NCI-H2196 treated with DMSO at 0.1 percent for 48 hours (cell line): ENCODE results near the gene HOXC10.

Experiments used
- DNase-seq: peaks from one replicate; lab custom pipeline; 2025; ENCODE audit not compliant: unreplicated experiment; lab: John Stamatoyannopoulos, UW

Gene HOXC10

DNA sequence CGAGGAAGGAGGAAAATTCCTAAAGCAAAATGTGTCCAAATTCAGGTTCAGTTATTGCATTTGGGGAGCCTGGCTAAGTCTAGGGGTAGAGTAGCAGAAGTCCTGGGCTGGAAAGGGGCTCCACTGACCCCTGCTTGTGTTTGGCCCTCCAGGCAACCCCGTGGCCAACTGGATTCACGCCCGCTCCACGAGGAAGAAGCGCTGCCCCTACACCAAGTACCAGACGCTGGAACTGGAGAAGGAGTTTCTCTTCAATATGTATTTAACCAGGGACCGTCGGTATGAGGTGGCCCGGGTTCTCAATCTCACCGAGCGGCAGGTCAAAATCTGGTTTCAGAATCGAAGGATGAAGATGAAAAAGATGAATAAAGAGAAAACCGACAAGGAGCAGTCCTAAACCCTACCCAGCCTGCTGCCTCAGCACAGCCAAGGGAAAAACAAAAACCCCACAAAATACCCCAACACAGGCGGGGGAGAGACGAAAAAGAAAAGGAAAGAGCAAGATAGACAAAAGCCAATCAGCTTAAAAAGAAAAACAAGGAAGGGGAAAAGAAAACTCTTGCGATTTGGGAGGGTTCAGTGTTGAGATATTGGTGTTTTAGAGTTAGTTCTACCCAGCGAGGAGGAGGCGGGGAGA lies 17.4 kb downstream of the HOXC10 start:
- DNase-seq, result no peak

DNA sequence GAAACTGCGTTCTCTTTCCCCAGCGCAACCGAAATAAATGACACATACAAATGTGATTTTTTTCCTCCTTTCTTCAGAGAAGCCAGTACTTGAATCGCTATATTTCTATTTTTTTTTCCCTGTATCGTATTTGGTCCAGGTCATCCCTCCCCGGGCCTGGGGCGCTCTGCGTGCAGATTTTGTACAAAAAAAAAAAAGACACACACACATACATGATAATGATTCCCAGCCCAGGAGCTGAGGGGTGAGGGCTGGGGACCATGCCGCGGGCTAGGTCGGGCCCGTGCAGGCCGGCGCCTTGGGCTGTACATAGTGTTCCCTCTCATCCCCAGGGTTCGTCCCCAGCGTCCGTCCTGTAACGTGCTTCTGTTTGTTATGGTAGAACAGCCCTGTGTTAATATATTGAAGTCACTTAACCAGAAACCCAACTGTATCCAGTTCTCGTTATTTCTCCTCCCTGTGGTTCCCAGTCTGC lies 18.0 kb downstream of the HOXC10 start:
- DNase-seq, result no peak

DNA sequence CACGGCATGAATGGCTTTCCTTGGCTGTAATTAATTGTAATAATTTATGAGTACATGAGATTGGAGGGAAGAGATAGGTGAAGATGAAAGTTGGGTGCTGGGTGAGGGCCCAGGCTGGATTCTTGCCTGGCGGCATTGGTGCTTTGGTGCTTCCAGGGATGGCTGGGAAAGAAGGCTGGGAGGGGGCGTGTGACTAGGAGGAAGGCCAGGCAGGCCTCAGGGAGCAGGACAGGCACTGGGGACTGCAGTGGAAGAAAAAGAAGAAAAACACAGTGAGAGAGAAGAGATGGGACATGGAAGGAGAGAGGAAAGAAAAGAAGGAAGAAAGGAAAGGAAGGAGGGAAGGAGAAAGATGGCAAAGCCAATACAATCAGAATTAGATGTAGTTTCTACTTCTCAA lies 18.7 kb downstream of the HOXC10 start:
- no peak for DNase-seq

DNA sequence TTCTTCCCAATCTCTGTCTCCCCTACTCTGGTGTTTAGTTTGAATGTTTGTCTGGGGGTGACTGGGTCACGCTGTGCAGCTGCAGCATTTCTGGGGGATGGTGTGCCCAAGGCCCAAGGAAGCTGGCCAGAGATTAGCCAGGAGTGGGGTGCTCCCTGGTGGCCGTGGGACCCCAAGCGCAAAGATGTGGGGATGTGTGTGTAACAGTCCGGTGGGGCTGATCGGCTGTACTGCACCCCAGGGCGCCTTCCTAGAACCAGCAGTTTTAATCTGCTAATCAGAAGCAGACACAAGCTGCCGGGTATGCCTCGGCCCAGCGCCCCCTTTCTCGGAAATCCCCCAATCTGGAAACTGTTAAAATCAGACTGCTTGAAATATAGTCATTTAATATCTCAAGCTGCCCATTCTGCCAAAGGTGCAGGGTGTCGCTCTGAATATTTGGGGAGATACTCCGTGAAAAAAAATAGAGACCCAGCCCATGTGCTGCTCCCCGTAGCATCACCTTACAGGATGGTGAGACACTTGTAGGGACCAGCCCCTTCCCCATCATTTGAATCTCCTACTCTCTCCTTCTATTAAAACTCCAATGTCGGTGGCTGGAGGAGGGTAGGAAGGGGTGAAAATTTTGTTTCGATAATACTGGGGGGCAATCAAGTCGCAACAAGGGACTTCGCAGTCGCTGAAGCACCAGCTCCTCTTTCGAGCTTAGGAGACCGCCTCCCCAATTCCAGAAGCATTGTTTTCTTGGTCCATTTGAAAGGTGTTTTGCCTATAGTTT lies 19.3 kb downstream of the HOXC10 start:
- DNase-seq, result no peak

DNA sequence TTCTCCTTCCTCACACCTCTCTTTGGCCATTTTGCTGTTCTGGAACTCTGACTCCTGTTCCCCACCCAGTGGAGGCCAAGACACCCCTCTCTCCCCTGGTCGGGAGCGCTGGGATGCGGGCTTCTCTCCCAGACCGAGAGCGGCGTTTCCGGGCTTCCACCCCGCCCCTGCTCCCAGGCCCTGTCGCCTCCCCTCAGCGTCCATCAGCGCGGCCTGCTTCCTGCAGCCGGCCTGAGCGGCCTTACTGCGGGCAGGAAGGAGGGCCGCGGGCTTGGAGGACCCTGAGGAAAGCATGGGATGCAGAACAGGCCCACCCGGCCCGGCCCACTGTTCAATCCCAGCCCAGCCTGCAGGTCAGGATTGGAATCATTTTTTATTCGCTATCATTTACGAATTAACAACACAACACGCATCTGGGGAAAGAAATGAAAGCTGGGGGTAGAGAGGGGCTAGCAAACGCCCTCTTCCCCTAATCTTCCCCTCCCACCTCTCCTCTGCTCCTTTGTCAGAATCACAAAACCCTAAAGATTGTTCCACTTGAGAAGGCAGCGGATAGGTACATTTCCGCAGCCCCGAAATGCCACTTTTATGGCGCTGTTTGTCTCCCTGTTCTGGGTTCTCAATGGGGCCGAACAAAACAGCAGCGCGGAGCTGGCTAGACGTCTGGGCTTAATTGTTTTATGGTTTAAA lies 20.0 kb downstream of the HOXC10 start:
- no peak for DNase-seq

DNA sequence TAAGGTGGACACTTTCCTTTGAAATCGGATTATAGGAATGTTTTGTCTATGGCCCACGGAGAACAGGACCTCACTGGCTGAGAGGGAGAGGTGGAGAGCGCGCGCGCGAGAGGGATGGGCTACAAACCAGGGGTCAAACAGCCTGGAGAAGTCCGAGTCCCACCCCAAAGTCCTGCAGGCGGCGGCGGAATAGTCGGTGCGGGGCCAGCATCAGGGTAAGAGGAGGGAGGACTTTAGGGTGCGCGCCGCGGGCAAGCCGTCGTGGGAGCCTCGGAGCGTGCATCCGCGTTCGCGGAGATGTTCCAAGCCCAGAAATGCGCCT lies 20.5 kb downstream of the HOXC10 start:
- DNase-seq, result no peak

DNA sequence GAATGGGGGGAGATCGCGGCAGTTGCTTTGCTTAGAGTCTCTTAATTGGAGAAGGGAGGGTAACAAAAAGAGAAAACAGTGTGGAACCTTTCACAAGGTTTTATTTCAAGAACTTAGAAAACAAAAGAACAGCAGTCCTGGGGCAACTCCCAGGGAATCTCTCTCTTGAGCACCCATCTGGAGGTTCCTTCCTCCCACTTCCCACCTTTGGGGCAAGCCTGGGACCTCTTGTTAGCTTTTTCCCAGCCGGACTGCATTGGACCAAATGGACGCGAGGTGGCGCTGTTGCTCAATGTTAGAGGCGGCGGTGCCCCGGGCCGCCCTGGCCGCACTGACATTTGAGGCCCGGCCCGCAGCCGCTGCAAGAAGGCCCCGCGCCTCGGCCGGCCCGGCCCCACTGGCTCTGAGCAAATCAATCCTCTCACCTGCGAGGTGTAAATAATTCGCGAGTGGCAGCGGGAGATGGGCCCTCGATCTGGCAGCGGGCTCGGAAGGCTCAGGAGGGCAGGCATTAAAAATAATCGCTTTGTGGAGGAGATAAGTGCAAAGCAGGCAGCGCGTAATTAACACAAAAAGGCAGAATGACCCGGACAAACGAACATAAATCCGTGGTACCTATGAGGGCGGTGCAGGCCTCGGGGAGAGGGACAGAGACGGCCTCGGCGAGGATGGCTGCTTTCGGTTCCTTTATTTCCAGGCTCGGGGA lies 21.1 kb downstream of the HOXC10 start:
- peak; percentile 58 for DNase-seq

DNA sequence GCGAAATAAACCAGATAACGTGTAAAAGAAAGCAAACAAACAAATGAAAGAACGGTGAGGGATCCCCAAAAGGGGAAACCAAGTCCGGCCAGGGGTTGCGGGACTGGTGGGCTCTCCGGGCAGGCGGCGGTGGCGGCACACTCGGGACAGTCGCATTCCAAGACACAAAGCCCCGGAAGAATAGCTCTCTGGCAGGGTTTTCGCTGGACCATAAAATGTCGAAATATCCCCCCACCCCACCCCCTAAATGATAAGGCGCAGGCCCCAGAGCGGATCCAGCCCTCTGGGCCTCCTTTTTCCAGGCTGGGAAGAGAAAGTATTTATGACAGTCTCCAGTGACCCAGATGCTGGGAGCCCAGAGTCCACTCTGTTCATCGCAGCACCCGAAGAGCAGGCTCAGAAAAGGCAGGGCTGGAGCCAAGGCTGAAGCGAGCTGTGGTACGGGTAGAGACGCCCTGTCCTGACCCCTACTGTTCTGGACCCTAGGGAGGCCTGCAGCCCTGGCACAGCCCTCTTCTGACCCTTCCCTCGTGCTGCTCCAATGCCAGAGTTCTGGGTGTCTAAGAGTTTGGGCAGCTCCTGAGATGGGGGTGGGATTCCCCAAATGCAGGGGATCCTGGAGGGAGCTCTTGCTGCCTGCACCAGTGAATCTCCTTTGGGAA lies 21.7 kb downstream of the HOXC10 start:
- no peak for DNase-seq

DNA sequence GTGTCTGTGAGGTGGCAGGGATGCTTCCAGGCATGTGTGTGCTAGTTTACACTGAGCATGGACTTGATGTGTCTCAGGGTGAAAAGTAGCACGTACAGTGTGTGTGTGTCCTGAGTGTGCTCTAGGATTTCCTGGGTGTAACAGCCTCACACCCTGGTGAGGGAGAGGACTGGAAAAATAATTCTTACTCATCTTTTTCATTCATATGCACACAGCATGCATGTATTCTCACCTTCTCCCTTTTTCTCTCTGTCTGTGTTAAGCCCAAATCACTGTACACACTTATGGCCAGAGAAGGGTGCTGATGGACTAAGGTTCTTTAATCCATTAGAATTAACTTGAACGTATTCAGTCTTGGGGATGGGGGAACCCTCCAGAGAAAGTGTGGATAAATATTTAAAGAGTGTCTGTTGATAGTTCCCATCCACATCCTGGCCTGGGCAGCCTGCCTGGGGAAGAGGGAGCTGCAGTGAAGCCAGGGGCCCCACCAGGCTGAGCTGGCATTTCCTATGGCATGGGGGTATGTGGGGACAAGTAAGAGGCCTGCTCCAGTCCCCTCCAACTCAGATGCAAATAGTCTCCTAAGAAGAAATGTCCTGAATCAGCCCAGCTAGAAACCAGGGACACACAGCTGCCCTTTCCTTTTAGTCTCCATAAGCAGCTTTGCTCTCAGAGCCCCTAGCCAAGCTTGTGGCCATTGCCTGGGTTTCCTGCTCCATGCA lies 22.8 kb downstream of the HOXC10 start:
- DNase-seq, result no peak

DNA sequence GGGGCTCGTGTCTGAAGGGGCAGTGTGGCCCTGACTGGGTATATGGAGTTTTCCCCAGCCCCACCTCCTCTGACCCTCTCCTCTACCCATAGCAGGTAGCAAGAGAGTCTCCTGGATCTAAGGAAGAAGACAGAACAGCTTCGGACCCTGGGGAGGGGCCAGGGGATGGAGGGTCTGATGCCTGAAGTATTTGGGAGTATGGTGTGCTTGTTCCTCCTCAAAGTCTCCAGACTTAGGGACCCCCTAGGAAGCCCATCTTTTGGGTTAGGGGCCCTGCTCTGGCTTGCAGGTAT lies 23.3 kb downstream of the HOXC10 start:
- no peak for DNase-seq

DNA sequence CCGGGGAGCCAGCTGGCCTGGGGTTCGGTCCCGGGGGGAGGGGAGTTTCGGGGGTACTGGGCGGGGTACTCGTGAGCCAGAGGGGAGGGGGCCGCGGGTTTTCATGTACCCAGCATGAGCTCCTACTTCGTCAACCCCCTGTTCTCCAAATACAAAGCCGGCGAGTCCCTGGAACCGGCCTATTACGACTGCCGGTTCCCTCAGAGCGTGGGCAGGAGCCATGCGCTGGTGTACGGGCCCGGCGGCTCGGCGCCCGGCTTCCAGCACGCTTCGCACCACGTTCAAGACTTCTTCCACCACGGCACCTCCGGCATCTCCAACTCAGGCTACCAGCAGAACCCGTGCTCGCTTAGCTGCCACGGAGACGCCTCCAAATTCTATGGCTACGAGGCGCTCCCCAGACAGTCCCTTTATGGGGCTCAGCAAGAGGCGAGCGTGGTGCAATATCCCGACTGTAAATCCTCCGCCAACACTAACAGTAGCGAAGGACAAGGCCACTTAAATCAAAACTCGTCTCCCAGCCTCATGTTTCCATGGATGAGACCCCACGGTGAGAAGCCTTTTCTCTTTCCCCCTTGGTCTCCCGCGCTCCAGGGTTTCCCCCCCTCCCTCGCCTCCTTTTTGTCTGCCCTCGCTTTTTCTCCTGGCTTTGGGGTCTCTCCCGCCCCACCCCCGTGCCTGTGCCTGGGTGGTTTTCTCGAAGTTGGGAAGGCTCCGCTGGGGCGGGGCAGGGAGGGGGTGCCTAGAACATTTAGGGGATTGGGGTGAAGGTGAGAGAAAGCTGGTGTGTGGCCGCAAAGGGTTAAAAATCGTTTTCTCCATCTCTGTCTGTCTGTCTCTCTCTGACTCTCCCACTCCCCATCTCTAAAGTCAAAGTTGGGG lies 24.5 kb downstream of the HOXC10 start:
- DNase-seq, result no peak

DNA sequence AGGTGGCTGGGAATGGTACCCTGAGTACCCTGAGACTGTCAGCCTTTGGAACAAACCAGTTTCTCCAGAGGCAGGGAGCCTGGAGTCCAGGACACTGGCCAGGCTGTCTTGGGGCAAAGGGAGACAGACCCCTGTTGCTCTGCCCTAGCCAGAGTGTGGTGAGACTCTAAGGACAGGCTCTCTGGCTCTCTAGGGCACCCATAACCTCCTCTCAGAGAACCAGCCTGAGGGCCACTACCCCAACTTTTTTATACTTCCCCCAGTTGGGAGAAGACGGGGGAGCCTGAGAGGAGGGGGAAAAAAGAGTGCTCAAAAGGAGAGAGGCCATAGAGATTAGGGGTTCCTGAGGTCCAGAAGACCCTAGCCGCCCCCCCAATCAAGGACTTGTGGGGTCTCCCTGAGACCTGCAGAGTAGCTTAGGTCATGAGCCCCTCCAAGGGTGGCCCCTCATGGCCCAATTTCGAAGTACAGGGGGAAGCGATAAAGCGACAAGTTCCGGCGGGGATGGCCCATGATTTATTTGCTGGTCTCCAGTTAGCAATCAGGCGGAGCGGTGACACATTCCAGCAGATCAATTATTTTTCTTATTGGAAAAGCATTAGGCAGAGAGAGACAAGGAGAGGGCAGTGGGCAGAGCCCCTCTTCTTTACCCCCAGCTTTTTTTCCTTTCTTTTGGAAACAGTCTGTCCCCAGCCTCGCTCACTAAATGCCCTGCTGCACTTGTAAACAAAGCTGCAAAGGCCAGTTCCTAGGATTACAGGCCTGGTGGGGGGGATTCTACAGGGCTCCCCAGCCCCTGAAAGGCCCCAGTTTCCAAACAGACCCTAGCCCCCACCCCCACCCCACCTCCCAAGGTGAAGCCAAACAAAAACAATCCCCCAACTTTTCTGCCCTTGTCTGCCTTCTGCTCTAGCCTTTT lies 25.4 kb downstream of the HOXC10 start:
- no peak for DNase-seq

DNA sequence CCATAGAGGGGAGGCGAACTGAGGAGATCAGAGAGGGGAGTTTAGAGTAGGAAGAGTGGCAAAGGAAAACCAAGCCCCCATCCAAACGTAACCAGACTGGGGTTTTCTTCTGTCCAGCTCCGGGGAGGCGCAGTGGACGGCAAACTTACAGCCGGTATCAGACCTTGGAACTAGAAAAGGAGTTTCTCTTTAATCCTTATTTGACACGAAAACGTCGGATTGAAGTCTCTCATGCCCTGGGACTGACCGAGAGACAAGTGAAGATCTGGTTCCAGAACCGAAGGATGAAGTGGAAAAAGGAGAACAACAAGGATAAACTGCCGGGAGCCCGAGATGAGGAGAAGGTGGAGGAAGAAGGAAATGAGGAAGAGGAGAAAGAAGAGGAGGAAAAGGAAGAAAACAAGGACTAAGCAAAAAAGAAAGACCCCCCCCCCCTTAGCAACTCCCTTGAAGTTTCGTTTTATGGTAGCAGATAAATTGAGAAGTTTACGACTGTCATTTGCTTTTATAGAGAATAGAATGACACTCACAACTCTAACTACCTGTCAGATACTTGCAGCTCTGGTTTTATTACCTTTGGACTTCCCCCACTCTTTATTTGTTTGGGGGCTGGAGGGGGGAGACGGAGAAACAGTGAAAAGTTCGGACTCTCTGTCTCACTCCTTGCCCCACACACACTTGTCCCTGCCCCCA lies 26.2 kb downstream of the HOXC10 start:
- DNase-seq, result no peak

DNA sequence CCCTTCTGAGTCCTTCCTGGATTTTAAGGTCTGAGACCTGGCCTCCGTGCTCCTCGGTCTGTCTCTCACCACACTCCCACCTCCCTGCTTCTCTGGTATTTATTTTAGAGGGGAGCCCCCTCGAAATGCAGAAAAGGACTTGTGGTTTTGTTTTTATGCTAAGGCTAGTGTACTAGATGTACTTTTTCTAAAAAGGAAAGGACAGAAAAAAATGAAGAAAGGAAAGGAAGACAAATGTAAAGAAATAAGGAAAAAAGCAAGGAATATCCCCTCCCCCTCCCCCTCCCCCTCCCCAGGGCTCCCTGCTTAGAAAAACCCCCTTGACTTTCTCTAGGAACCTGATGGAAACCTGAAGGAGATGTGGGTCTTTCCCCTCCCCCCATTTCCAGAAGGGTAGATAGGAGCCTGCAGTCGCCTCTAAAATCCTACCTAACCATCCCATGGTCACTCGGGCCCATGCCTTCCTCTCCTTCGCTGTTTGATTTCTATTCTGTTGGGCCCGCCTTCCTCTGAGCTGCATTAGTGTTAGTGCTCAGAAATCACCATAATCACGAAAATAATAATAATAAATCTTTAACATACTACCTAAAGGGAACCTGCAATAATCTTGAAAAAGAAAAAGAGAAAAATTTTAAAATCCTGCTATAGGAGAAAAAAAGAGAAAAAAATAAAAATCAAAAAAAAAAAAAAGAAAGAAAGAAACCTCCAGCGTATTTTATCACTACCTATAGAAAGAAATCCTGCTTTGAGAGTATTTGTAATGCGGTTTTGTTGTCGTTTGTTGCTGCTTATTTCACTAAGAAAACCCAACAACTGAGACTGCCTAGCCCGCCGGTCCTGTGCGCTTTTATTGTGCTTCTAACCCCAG lies 27.0 kb downstream of the HOXC10 start:
- no peak for DNase-seq

DNA sequence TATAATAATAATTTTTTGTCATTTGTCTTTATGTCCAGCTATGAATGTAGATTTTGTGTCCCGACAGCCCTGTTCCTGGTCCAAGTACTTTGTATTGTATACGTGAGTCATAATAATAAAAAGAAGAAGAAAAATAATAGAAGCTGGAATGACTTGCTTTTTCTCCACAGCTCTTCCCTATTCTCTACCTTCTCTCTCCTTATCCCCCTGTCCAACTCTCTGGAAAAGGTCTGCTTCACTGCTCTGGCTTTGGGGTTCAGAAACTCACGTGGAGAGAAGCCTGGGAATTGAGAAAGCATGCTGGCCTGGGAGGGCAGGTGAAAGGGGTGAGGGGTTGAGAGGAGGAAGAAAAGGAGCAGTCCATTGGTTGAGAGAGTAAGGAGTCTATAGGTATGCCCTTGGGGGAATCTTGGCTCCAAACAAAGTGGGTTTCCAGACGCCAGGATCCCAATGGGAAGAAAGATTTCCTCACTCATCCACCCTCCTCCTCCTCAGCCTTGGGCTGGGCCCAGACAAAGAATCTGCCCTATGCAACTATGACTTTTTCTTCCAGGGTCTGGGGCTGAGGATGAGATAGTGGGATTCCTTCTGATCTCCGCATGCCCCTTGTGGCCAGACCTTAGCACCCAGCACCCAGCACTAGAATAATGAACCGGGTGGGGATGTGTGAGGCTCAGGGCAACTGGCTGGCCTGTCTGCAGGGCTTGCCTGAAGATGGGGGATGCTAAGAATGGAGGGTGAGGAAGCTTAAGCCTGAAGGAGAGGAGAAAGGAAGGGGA lies 27.9 kb downstream of the HOXC10 start:
- DNase-seq, result no peak

DNA sequence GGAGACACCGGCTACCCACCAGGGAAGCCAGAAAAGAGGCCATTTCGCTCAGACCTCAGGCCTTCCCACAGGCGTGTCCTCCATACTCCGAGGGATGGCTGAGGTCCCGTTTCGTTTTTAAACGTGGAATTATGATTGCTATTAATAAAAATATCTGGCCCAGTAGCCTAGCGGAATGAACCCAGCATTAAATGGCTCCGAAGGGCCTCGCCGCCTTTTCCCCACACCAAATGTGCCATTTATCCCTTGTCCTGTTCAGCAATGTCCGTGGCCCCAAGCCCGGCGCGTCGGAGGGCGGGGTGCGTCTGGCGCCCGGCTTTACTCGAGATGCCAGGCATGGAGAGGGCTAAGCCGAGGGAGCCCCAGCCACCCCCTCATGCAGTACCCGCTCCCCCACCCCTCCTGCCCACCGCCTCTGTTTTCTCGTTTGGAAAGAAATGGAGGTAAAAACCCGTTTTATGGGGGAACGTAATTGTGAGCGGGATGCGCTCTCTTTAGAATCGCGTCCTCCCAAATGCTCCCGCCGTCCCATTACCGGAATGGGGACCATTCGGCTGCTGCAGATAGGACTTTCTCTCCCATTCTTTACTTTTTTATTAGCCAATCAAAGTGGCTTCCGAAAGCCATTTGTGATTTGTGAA lies 29.6 kb downstream of the HOXC10 start:
- DNase-seq, result no peak
